ENCODE results near the gene MEGF11. TPM values are rescaled to one million over a fixed set of nuclear protein-coding genes. Genes with fewer than 3 reads are reported as not detected.

MEGF11 gene
- total RNA-seq, 1 donor: under 0.01 TPM

GRCh38 chr15:66115568-66116206 is 137.9 kb downstream of the MEGF11 start:
- H3K4me3 ChIP-seq (ENCODE audit: low read depth, low read length): no peak overlapping the region
- TF ChIP-seq, protein P1, sequence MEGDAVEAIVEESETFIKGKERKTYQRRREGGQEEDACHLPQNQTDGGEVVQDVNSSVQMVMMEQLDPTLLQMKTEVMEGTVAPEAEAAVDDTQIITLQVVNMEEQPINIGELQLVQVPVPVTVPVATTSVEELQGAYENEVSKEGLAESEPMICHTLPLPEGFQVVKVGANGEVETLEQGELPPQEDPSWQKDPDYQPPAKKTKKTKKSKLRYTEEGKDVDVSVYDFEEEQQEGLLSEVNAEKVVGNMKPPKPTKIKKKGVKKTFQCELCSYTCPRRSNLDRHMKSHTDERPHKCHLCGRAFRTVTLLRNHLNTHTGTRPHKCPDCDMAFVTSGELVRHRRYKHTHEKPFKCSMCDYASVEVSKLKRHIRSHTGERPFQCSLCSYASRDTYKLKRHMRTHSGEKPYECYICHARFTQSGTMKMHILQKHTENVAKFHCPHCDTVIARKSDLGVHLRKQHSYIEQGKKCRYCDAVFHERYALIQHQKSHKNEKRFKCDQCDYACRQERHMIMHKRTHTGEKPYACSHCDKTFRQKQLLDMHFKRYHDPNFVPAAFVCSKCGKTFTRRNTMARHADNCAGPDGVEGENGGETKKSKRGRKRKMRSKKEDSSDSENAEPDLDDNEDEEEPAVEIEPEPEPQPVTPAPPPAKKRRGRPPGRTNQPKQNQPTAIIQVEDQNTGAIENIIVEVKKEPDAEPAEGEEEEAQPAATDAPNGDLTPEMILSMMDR (IDR thresholded peaks at IDR 0.05; ENCODE audit: insufficient read depth, low read depth, low read length): no peak
- peak; percentile 1 for DNase-seq (ENCODE audit: low read depth)

DNA sequence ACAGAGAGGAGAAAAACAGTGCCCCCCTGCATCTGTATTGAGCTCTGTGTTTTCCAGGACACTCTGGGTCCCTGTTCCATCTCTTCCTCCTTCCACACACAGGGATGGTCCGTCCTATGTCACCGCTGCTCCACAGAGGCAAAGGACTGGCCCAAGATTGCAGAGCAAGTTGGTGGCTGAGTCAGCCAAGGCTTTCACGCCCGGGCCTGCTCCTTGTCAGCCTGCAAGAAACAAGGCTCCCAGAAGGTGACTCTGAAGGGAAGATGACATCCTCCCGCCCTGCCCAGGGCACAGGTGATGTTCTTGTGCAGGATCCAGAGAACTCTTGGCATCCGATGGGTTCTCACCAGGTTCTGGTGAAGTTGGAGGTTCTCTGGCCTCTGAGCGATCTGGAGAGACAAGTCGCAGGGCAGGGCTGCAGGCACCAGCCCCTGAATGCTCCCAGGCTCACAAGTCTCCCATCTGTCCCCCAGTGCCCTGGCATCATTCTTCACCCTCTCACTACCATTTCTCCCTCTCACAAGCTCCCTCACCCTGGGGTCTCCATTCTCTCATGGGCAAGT is 138.6 kb downstream of the MEGF11 start:
- H3K4me3 ChIP-seq (ENCODE audit: low read depth, low read length): no peak overlapping the region
- DNase-seq (ENCODE audit: low read depth): no peak
- TF ChIP-seq, protein P1 (IDR thresholded peaks at IDR 0.05; ENCODE audit: insufficient read depth, low read depth, low read length): no peak

DNA sequence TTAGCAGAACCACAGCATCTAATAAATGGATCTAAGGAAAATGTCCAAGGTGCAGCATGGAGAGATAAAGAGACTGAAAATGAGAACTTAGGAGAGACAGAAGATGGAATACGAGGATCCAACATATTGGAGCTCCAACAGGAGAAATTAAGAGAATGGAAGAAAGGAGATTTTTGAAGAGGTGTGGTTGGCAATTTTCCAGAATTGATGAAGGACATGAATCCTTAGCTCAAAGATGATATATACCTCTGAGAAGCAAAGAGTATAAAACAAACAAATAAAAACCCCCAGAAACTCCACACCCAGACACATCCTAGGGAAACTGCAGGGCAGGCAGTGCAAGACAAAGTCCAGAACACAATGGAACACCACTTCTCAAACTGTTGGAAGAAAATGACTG is 141.2 kb downstream of the MEGF11 start:
- DNase-seq (ENCODE audit: low read depth): no peak
- no peak overlapping the region for H3K4me3 ChIP-seq (ENCODE audit: low read depth, low read length)
- TF ChIP-seq, protein P1 (IDR thresholded peaks at IDR 0.05; ENCODE audit: insufficient read depth, low read depth, low read length): no peak

DNA sequence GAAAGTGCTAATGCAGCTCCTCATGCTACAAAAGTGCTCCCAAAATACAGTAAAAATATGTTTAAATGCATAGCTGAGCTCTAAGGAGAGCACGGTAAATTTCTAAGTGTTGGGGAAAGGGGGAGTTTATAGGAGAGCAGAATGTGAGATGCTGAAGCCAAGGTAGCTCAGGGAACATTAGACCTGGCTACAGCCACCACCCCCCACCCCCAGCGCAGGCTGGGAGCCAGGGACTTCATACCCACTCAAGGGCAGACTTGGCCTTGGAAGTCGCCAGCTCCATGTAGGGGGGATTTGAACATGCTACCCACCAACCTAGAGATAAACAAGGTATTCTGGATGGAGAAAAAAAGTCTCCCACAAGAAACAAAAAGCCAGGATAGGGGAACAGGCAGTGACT is 142.2 kb downstream of the MEGF11 start:
- no peak overlapping the region for H3K4me3 ChIP-seq (ENCODE audit: low read depth, low read length)
- TF ChIP-seq, protein P1 (IDR thresholded peaks at IDR 0.05; ENCODE audit: insufficient read depth, low read depth, low read length): no peak
- DNase-seq (ENCODE audit: low read depth): no peak

DNA sequence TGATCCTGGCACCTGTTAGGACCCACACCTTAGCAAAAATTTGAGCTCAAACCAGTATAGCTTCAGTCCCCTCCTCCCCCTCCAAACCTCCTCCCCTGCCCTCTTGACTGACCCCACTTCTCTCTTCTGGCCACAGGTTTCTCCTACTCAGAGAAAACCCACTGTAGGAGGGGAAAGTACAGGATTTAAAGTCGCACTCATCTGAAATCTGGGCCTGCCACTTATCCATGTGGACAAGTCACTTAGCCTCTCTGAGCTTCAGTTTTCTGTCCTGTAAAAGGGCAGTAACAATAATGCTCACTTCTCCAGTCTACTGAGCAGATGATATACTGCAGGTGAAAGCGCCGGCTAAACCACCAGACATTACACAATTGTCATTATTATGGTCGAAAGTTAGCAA is 142.7 kb downstream of the MEGF11 start:
- no peak overlapping the region for H3K4me3 ChIP-seq (ENCODE audit: low read depth, low read length)
- TF ChIP-seq, protein P1 (IDR thresholded peaks at IDR 0.05; ENCODE audit: insufficient read depth, low read depth, low read length): no peak
- no peak for DNase-seq (ENCODE audit: low read depth)

- no peak overlapping the region for H3K4me3 ChIP-seq (ENCODE audit: low read depth, low read length)
- TF ChIP-seq, protein P1 (IDR thresholded peaks at IDR 0.05; ENCODE audit: insufficient read depth, low read depth, low read length): no peak
- no peak for DNase-seq (ENCODE audit: low read depth)
Measured at GRCh38 chr15:66109826-66110225, 143.7 kb downstream of the MEGF11 start.

All from fibroblast of villous mesenchyme (primary cell).